B cell (primary cell): ENCODE results near the gene AK1. TPM values are rescaled to one million over a fixed set of nuclear protein-coding genes. Genes with fewer than 3 reads are reported as not detected.

Experiments used
- ATAC-seq: fragments of 200-7000 bp; cut with Tn5 transposase; one replicate; pipeline ENCODE4 v1.10.0; 2021; ENCODE audit warnings: low read depth, mild to moderate bottlenecking, moderate number of reproducible peaks, moderate library complexity
- CTCF ChIA-PET: fragments of 350-600 bp; sonication (Branson Sonifier 250); formaldehyde crosslinking; loops from one replicate; lab custom pipeline; 2021; ENCODE audit warnings: antibody characterized with exemption, inconsistent platforms; lab: Charles Lee
- POLR2A ChIA-PET: fragments of 350-600 bp; sonication (Branson Sonifier 250); formaldehyde crosslinking; loops from one replicate; lab custom pipeline; 2021; ENCODE audit warnings: antibody characterized with exemption; lab: Charles Lee
- DNase-seq: peaks from one replicate; pipeline ENCODE4 v3.0.0; 2013
- H2AFZ ChIP-seq: 2 replicates; pipeline ENCODE4 v1.6.1; 2012; ENCODE audit warnings: mild to moderate bottlenecking, low read depth, low read length; ENCODE audit not compliant: insufficient read depth, poor library complexity, severe bottlenecking
- H3K27ac ChIP-seq, 2 donors: 1 replicate in 1 of 2; 2 replicates in 1 of 2; pipeline ENCODE4 v1.5.1; 2012 to 2013; ENCODE audit warnings: low read length in 2 of 2, mild to moderate bottlenecking in 2 of 2, moderate library complexity in 1 of 2
- H3K27me3 ChIP-seq, 4 experiments: fragments of 200-600 bp in 1 of 4; sonication (generic) in 1 of 4; replicated peaks in 1 of 4; 1 replicate in 2 of 4; 2 replicates in 2 of 4; pipeline versions ENCODE4 v1.6.1 to v1.7.0; 2013 to 2016; ENCODE audit warnings: low read length in 3 of 4, mild to moderate bottlenecking in 2 of 4, mixed read lengths in 1 of 4, moderate library complexity in 1 of 4; ENCODE audit not compliant: insufficient read depth in 4 of 4, control insufficient read depth in 3 of 4; ENCODE audit errors: control extremely low read depth in 1 of 4
- H3K36me3 ChIP-seq, 2 experiments: replicated peaks in 1 of 2; 1 replicate in 1 of 2; 2 replicates in 1 of 2; pipeline versions ENCODE4 v1.6.1 to v1.7.1; 2013; ENCODE audit warnings: low read length in 1 of 2; ENCODE audit not compliant: insufficient read depth in 2 of 2, control insufficient read depth in 1 of 2; ENCODE audit errors: control extremely low read depth in 1 of 2, extremely low read depth in 1 of 2
- H3K4me1 ChIP-seq, 2 donors: fragments of 200-600 bp in 1 of 2; sonication (generic) in 1 of 2; 1 replicate in 1 of 2; 2 replicates in 1 of 2; pipeline versions ENCODE4 v1.5.1 to v1.6.1; 2013 to 2017; ENCODE audit warnings: low read length in 2 of 2; ENCODE audit not compliant: control insufficient read depth in 2 of 2, insufficient read depth in 2 of 2
- H3K4me2 ChIP-seq: replicated peaks from 2 replicates; pipeline ENCODE3; 2012; ENCODE audit warnings: mild to moderate bottlenecking, low read depth, low read length; ENCODE audit not compliant: poor library complexity, severe bottlenecking
- H3K4me3 ChIP-seq, 5 experiments: fragments of 200-600 bp in 1 of 5; sonication (generic) in 1 of 5; 1 replicate in 3 of 5; 2 replicates in 2 of 5; pipeline versions ENCODE4 v1.5.1 to v1.7.0; 2011 to 2016; ENCODE audit warnings: low read length in 4 of 5, mild to moderate bottlenecking in 4 of 5, low read depth in 2 of 5, control low read depth in 1 of 5, moderate library complexity in 1 of 5; ENCODE audit not compliant: insufficient read depth in 1 of 5; ENCODE audit errors: control extremely low read depth in 1 of 5, extremely low read depth in 1 of 5
- H3K79me2 ChIP-seq: fragments of 200-600 bp; sonication (generic); one replicate; pipeline ENCODE4 v1.6.0; 2016; ENCODE audit warnings: low read length; ENCODE audit not compliant: control insufficient read depth, insufficient read depth
- H3K9ac ChIP-seq: fragments of 200-600 bp; sonication (generic); 2 replicates; pipeline ENCODE4 v1.6.1; 2017; ENCODE audit warnings: mild to moderate bottlenecking, low read length, moderate library complexity
- H3K9me3 ChIP-seq, 3 donors: one replicate each; pipeline versions ENCODE4 v1.6.1 to v1.7.1; 2013; ENCODE audit warnings: low read length in 2 of 3; ENCODE audit not compliant: control insufficient read depth in 2 of 3, insufficient read depth in 1 of 3; ENCODE audit errors: control extremely low read depth in 1 of 3
- H4K20me1 ChIP-seq: 2 replicates; pipeline ENCODE4 v1.6.0; 2012; ENCODE audit warnings: mild to moderate bottlenecking, low read length; ENCODE audit not compliant: insufficient read depth, control insufficient read depth, poor library complexity, severe bottlenecking
- H3K27ac Mint-ChIP-seq: one replicate; pipeline ENCODE4 v1.8.0; 2021; ENCODE audit warnings: mixed read lengths
- H3K27me3 Mint-ChIP-seq: one replicate; pipeline ENCODE4 v1.8.0; 2021; ENCODE audit warnings: mixed read lengths
- H3K4me1 Mint-ChIP-seq: one replicate; pipeline ENCODE4 v1.8.0; 2021; ENCODE audit warnings: mixed read lengths
- H3K4me3 Mint-ChIP-seq: one replicate; pipeline ENCODE4 v1.8.0; 2021; ENCODE audit warnings: mixed read lengths
- H3K9me3 Mint-ChIP-seq: one replicate; pipeline ENCODE4 v1.8.0; 2022; ENCODE audit warnings: mixed read lengths; ENCODE audit not compliant: insufficient read depth
- EZH2 ChIP-seq: IDR thresholded peaks from 2 replicates; pipeline ENCODE4 v1.6.1; 2012; ENCODE audit warnings: borderline replicate concordance, low read depth, mild to moderate bottlenecking, moderate library complexity, low read length; ENCODE audit not compliant: insufficient read depth, poor library complexity, severe bottlenecking
- WGBS: methylation state at CpG from one replicate; pipeline ENCODE4 v1.1.5; 2013; ENCODE audit warnings: missing lambda C conversion rate; ENCODE audit not compliant: insufficient coverage; 5-methylcytosine and 5-hydroxymethylcytosine counted together
- intact Hi-C: fragments of 100-400 bp; cut with micrococcal nuclease; formaldehyde crosslinking; loops from one replicate; pipeline ENCODE4 v1.10.0; 2022
- polyA plus RNA-seq: library from polyadenylated mRNA; depleted of rRNA; stranded (reverse); fragments of >200 nt; gene quantifications from 2 replicates; pipeline ENCODE4 v1.2.3, GENCODE V29; 2012
- total RNA-seq, 2 donors: library from RNA; stranded (reverse); fragments of 120-200 nt in 1 of 2; gene quantifications; 1 replicate in 1 of 2; 2 replicates in 1 of 2; pipeline versions ENCODE4 v1.2.3 to v1.2.4, GENCODE V29; 2013 to 2022
- TF ChIP-seq, protein P1 (sequence below): fragments of 200-600 bp; IDR thresholded peaks from one replicate; pipeline ENCODE4 v1.8.0; 2022; ENCODE audit warnings: antibody characterized with exemption, mild to moderate bottlenecking

The AK1 gene
- total and polyA plus RNA-seq, 2 donors (not counting 1 experiment from before 2014, with no cell fraction given): 28.0 to 31.8 TPM

DNA sequence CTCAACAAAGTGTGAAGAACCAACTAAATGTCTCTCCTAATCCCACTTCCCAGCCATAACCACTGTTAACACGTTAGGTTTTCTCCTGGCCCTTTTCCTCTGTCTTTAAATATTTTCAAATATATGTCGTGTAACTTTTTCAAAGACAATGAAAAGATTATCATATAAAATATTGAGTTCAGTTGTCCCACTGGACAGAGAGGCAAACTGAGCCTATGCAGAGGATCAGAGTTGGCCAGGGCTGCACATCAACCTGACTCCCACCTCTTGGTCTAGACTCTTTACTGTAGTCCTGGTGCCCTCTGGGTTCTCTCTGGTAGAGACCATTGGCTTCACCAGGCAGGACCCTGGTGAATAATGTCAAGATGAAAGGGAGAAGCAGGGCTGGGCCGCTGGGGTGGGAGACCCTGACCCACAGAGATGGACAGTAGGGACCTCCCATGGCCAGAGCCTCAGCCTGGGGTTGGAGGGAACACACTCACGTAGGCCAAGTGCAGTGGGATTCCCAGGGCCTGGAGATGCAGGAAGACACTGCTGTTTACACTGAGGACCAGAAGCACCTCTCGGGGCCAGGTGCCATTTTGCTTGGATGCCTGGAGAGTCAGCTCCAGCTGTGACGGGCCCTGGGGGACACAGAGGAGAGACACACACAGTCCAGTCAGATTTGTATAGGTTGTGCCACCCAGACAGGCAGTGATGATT lies 48.1 kb downstream of the AK1 start:
- Mint-ChIP-seq H3K9me3 (no peaks in the 10 kb centered on the region), H3K4me3 (no peak overlapping the region), H3K27ac (no peak overlapping the region), H3K27me3 (no peaks in the 10 kb centered on the region), H3K4me1 (peaks cover 3% of the 10 kb centered on the region)
- Histone ChIP-seq H3K79me2 (no peaks in the 10 kb centered on the region), H3K4me3 (no peak overlapping the region), H3K27me3 (no peaks in the 10 kb centered on the region), H3K4me2 (no peak overlapping the region), H3K9ac (no peak overlapping the region), H3K4me1 (no peaks in the 10 kb centered on the region), H3K27ac (no peak overlapping the region), H3K36me3 (peaks cover 0 to 2% of the 10 kb centered on the region in 2 experiments), H2AFZ (no peak overlapping the region), H3K9me3 (no peaks in the 10 kb centered on the region), H4K20me1 (no peaks in the 10 kb centered on the region)
- ATAC-seq (no peak), DNase-seq (no peak)
- intact Hi-C loops: no loop called here
- CTCF ChIA-PET: no interaction called here
- no peak for TF ChIP-seq EZH2
- TF ChIP-seq, protein P1, sequence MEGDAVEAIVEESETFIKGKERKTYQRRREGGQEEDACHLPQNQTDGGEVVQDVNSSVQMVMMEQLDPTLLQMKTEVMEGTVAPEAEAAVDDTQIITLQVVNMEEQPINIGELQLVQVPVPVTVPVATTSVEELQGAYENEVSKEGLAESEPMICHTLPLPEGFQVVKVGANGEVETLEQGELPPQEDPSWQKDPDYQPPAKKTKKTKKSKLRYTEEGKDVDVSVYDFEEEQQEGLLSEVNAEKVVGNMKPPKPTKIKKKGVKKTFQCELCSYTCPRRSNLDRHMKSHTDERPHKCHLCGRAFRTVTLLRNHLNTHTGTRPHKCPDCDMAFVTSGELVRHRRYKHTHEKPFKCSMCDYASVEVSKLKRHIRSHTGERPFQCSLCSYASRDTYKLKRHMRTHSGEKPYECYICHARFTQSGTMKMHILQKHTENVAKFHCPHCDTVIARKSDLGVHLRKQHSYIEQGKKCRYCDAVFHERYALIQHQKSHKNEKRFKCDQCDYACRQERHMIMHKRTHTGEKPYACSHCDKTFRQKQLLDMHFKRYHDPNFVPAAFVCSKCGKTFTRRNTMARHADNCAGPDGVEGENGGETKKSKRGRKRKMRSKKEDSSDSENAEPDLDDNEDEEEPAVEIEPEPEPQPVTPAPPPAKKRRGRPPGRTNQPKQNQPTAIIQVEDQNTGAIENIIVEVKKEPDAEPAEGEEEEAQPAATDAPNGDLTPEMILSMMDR: no peak
- POLR2A ChIA-PET: no interaction called here
- 92% methylated on average over 4 of the region's 6 CpGs for WGBS

DNA sequence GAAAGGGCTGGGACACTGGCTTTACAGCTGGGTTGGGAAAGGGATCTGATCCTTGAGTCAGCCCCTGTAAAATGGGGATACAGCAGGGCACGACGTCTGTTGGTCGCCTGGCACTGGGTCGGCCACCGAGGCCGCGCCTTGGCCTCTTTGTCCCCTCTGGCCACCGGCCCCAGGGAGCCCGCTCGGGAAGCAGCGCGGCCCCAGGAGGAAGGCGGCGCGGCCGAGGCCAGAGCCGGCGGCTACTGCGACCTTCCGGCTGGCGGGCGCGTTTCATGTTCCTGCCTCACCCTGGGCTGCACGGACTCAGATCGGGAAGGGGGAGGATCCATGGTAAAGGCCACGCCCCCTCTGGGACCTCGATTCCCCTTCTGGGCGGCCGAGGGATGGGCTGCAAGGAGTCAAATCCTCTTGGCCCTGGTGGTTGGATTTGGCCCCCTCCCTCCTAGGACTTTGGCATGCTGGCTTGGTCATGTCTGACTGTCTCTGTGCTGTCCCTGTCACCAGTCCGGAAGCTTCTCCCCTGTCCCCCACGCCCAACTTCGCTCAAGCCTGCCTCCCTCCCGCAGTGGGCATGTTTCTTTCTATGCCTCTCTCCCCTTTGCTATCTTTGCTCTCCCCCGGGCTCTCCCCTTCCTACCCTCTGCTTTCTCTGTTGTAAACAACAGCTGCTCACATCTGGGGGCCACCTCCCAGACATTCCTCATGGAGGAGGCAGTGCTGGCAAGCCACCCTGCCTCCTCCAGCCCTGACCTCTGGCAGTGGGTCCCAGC lies 49.0 kb downstream of the AK1 start:
- no peak overlapping the region for H3K9ac ChIP-seq
- WGBS: 92% methylated on average over 34 of the region's 34 CpGs
- H3K27me3 Mint-ChIP-seq: no peaks in the 10 kb centered on the region

More for the DNA sequence above, 49.0 kb downstream of the AK1 start:
- no peak overlapping the region for H2AFZ ChIP-seq
- no peak overlapping the region for H3K27ac ChIP-seq
- Mint-ChIP-seq H3K27ac (no peak overlapping the region), H3K4me1 (peaks cover under 1% of the 10 kb centered on the region), H3K9me3 (no peaks in the 10 kb centered on the region), H3K4me3 (no peak overlapping the region)
- H3K4me1 ChIP-seq: no peaks in the 10 kb centered on the region
- no peak for DNase-seq
- H3K4me2 ChIP-seq: no peak overlapping the region
- CTCF ChIA-PET: no interaction called here
- TF ChIP-seq, protein P1: no peak
- TF ChIP-seq EZH2: no peak
- no peaks in the 10 kb centered on the region for H3K79me2 ChIP-seq
- ATAC-seq: no peak
- no peak overlapping the region for H3K4me3 ChIP-seq
- peaks cover 0 to 6% of the 10 kb centered on the region in 2 experiments for H3K36me3 ChIP-seq
- POLR2A ChIA-PET: no interaction called here
- no peaks in the 10 kb centered on the region for H3K27me3 ChIP-seq
- no peaks in the 10 kb centered on the region for H3K9me3 ChIP-seq
- no peaks in the 10 kb centered on the region for H4K20me1 ChIP-seq
- intact Hi-C loops: no loop called here
